ENCODE results near the gene ALK.

The ALK gene

DNA sequence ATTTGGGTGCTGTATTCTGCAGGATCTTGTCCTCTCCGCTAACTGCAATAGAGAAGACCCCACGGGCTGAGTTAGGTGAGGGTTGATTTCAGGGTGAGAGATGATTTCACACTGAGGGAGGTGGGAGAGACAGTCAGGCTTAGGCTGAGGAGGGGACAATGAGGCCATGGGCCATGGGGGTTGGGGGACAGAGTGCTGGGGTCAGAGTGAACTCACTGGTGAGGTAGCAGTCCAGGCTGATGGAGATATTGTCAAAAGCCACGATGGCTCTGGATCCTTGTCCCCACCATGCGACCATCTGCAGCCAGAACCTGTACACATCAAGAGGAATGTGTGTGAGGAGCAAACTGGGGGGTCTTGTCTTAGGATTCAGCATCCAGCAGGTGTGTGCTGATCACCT is 646.2 kb downstream of the ALK start:
- no peak overlapping the region for H3K27ac ChIP-seq
- TF ChIP-seq CTCF (conservative IDR thresholded peaks at IDR 0.05) = no peak
- TF ChIP-seq ZFX (IDR thresholded peaks at IDR 0.05) = no peak

GRCh38 chr2:29273685-29274611 is 647.4 kb downstream of the ALK start:
- no peak overlapping the region for H3K27ac ChIP-seq
- TF ChIP-seq CTCF (conservative IDR thresholded peaks at IDR 0.05) (no peak), ZFX (IDR thresholded peaks at IDR 0.05) (no peak)

- TF ChIP-seq CTCF (conservative IDR thresholded peaks at IDR 0.05) = no peak
- TF ChIP-seq ZFX (IDR thresholded peaks at IDR 0.05) = no peak
- no peak overlapping the region for H3K27ac ChIP-seq
Measured at GRCh38 chr2:29273004-29273684, 648.2 kb downstream of the ALK start.

DNA sequence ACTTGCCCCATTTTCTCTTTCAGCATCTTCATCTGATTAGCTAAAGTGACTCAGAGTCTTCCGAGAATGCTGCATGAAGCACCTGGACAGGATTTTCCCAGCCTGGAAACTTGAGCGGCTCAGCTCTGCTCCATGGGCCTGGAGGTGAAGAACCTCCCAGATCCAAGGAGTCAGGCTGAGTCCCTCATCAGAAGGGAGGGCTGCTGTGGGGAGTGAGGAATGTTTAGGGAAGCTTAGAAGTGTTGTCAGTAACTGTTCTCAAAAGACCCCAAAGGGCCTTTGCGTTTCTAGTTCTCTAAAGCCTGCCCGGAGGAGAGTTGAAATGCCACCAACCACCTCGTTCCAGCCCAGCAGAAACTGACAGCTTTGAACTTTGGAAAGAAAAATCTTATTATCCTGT is 649.1 kb downstream of the ALK start:
- no peak overlapping the region for H3K27ac ChIP-seq
- no peak for TF ChIP-seq CTCF (conservative IDR thresholded peaks at IDR 0.05)

GRCh38 chr2:29270701-29271121 is 650.7 kb downstream of the ALK start:
- H3K27ac ChIP-seq = no peak overlapping the region
- no peak for TF ChIP-seq ZFX (IDR thresholded peaks at IDR 0.05)
- TF ChIP-seq CTCF (conservative IDR thresholded peaks at IDR 0.05) = no peak

DNA sequence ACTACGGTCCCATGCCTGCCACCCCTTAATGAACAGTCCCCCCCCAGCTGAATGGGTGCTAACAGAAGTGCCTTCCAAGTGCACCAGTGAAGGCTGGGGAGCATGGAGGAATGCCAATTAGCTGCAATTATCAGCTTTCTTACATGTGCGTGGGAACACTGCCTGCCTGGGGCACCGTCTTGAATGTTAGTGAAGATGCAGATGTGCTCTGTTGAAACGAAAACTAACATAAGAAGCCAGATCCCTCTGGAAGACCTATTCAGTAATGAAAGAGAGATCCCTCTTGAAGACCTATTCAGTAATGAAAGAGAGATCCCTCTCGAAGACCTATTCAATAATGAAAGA is 651.6 kb downstream of the ALK start:
- no peak for TF ChIP-seq ZFX (IDR thresholded peaks at IDR 0.05)
- no peak for TF ChIP-seq CTCF (conservative IDR thresholded peaks at IDR 0.05)
- H3K27ac ChIP-seq = no peak overlapping the region

DNA sequence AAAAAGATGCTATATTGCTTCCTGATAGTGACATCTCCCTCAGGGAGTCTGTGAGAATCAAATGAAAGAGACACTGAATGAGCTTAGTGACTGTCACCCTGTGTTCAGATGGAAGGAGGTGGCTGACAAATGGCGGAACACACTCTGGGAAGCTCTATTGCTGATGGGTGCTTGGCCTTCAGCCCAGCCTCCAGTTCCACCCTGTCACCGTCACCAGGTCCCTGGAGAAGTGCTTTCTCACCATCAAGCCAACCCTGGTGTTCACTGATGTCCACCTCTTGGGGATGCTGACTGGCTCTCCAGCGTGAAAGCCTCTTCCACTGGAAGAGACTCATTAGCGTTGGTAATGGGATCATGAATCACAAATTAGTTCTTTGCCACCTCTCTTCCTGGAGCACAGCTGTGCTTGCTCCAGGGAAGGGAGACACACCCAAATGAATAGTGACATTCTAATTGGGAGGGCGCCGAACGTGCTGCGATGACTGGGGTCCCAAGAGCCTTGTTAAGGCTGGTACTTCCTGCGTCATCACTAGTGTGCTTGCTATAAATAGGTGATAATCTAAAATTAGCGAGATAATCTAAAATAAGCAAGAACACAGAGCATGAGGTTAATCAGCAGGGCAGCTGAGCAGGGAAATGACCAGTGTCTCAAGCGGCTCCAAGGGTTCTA is 652.2 kb downstream of the ALK start:
- H3K27ac ChIP-seq = no peak overlapping the region
- TF ChIP-seq ZFX (IDR thresholded peaks at IDR 0.05) (no peak), CTCF (conservative IDR thresholded peaks at IDR 0.05) (no peak)
